ENCODE results near the gene LCN10. TPM values are rescaled to one million over a fixed set of nuclear protein-coding genes. Genes with fewer than 3 reads are reported as not detected.

Gene LCN10
- total RNA-seq, 6 donors from 2014 or later: 0.39 to 17.8 (median 2.2) TPM

GRCh38 chr9:136740069-136740468 lies 2.7 kb downstream of the LCN10 start:
- Histone ChIP-seq H3K9me3 (no peaks in the 10 kb centered on the region), H3K4me3 (no peak overlapping the region), H3K4me1 (peaks cover 4 to 28% (median 20%) of the 10 kb centered on the region in 4 donors), H3K36me3 (no peaks in the 10 kb centered on the region), H3K27me3 (peaks cover 0 to 27% (median 12%) of the 10 kb centered on the region in 4 donors), H3K27ac (no peak overlapping the region)
- peak in 1 of 2 donors; percentile 60 for DNase-seq
- TF ChIP-seq POLR2A (IDR thresholded peaks at IDR 0.05): no peak
- TF ChIP-seq EP300 (IDR thresholded peaks at IDR 0.05): no peak
- TF ChIP-seq CTCF (IDR thresholded peaks at IDR 0.05): no peak
- 87 to 91% methylated on average over 8 to 11 of the region's 11 CpGs for WGBS, 2 donors
- ATAC-seq (ENCODE audit: low FRiP score in 2 of 2): no peak

GRCh38 chr9:136739509-136739908 lies 3.2 kb downstream of the LCN10 start:
- TF ChIP-seq EP300 (IDR thresholded peaks at IDR 0.05) (no peak), POLR2A (IDR thresholded peaks at IDR 0.05) (no peak), POLR2AphosphoS5 (IDR thresholded peaks at IDR 0.05) (no peak), CTCF (IDR thresholded peaks at IDR 0.05) (no peak)
- 77 to 84% methylated on average over 7 to 23 of the region's 23 CpGs for WGBS, 2 donors

GRCh38 chr9:136738960-136739359 lies 3.8 kb downstream of the LCN10 start:
- peak in 1 of 2 donors; percentile 68 for DNase-seq

More at GRCh38 chr9:136739509-136739908, 3.2 kb downstream of the LCN10 start:
- DNase-seq (peak in 1 of 2 donors; percentile 71), ATAC-seq (ENCODE audit: low FRiP score in 2 of 2) (no peak)
- Histone ChIP-seq H3K27ac (no peak overlapping the region), H3K4me3 (no peak overlapping the region), H3K9me3 (no peaks in the 10 kb centered on the region), H3K27me3 (peaks cover 0 to 27% (median 12%) of the 10 kb centered on the region in 4 donors), H3K4me1 (peaks cover 4 to 25% (median 20%) of the 10 kb centered on the region in 4 donors), H3K36me3 (no peaks in the 10 kb centered on the region)

GRCh38 chr9:136735812-136736480 lies 6.8 kb downstream of the LCN10 start:
- Histone ChIP-seq H3K36me3 (no peaks in the 10 kb centered on the region), H3K9me3 (no peaks in the 10 kb centered on the region), H3K4me1 (peaks cover 2 to 4% (median 3%) of the 10 kb centered on the region in 4 donors), H3K27ac (no peak overlapping the region), H3K4me3 (no peak overlapping the region), H3K27me3 (peaks cover 0 to 5% (median under 1%) of the 10 kb centered on the region in 4 donors)
- WGBS, 2 donors: 87 to 92% methylated on average over 15 to 21 of the region's 21 CpGs
- TF ChIP-seq POLR2AphosphoS5 (IDR thresholded peaks at IDR 0.05) (no peak), EP300 (IDR thresholded peaks at IDR 0.05) (no peak), POLR2A (IDR thresholded peaks at IDR 0.05) (no peak), CTCF (IDR thresholded peaks at IDR 0.05) (no peak)
- ATAC-seq (ENCODE audit: low FRiP score in 2 of 2): no peak
- peak in 1 of 2 donors; percentile 52 for DNase-seq

More at GRCh38 chr9:136738960-136739359, 3.8 kb downstream of the LCN10 start:
- ATAC-seq (ENCODE audit: low FRiP score in 2 of 2): no peak
- TF ChIP-seq EP300 (IDR thresholded peaks at IDR 0.05) (no peak), POLR2AphosphoS5 (IDR thresholded peaks at IDR 0.05) (no peak), POLR2A (IDR thresholded peaks at IDR 0.05) (no peak), CTCF (IDR thresholded peaks at IDR 0.05) (no peak)
- H3K27ac ChIP-seq: no peak overlapping the region
- WGBS, 2 donors: 89 to 92% methylated on average over 20 of the region's 20 CpGs
- H3K27me3 ChIP-seq: peaks cover 0 to 27% (median 12%) of the 10 kb centered on the region in 4 donors
- peaks cover 4 to 25% (median 20%) of the 10 kb centered on the region in 4 donors for H3K4me1 ChIP-seq
- H3K4me3 ChIP-seq: no peak overlapping the region
- H3K36me3 ChIP-seq: no peaks in the 10 kb centered on the region
- H3K9me3 ChIP-seq: no peaks in the 10 kb centered on the region

All from upper lobe of left lung (tissue), 6 donors.